GM21447 (cell line): ENCODE results near the gene PARVG.

Source experiments
- ATAC-seq: cut with Tn5 transposase; IDR thresholded peaks from one replicate; pipeline ENCODE4 v1.9.1; 2021; ENCODE audit not compliant: unreplicated experiment

PARVG gene

GRCh38 chr22:44195189-44195871 lies 14.6 kb downstream of the PARVG start:
- ATAC-seq, result no peak

GRCh38 chr22:44196241-44196640 lies 15.5 kb downstream of the PARVG start:
- ATAC-seq, result no peak

- no peak for ATAC-seq
These were observed 16.0 kb downstream of the PARVG start for GRCh38 chr22:44196731-44197131.

- no peak for ATAC-seq
These were observed 16.5 kb downstream of the PARVG start for GRCh38 chr22:44197271-44197670.

- ATAC-seq, result no peak
These were observed 18.4 kb downstream of the PARVG start for GRCh38 chr22:44199164-44199563.

- ATAC-seq, result no peak
These were observed 19.1 kb downstream of the PARVG start for GRCh38 chr22:44199866-44200265.

- ATAC-seq, result no peak
These were observed 19.7 kb downstream of the PARVG start for GRCh38 chr22:44200451-44200850.

GRCh38 chr22:44200855-44201550 lies 20.3 kb downstream of the PARVG start:
- no peak for ATAC-seq

- ATAC-seq, result no peak
These were observed 20.9 kb downstream of the PARVG start for GRCh38 chr22:44201665-44202064.

- ATAC-seq, result no peak
These were observed 21.6 kb downstream of the PARVG start for GRCh38 chr22:44202261-44202789.

GRCh38 chr22:44203203-44203602 lies 22.5 kb downstream of the PARVG start:
- ATAC-seq, result no peak

GRCh38 chr22:44204739-44205515 lies 24.2 kb downstream of the PARVG start:
- no peak for ATAC-seq

GRCh38 chr22:44205516-44206329 lies 25.0 kb downstream of the PARVG start:
- ATAC-seq, result no peak

GRCh38 chr22:44206330-44206645 lies 25.6 kb downstream of the PARVG start:
- ATAC-seq, result no peak

GRCh38 chr22:44206696-44207095 lies 26.0 kb downstream of the PARVG start:
- ATAC-seq, result no peak

- ATAC-seq, result no peak
These were observed 26.7 kb downstream of the PARVG start for GRCh38 chr22:44207173-44207980.

GRCh38 chr22:44207981-44208317 lies 27.2 kb downstream of the PARVG start:
- no peak for ATAC-seq

GRCh38 chr22:44209343-44209742 lies 28.6 kb downstream of the PARVG start:
- ATAC-seq, result no peak

- no peak for ATAC-seq
These were observed 30.0 kb downstream of the PARVG start for GRCh38 chr22:44210722-44211121.

GRCh38 chr22:44211256-44211945 lies 30.7 kb downstream of the PARVG start:
- ATAC-seq, result no peak
